Right lobe of liver (tissue), 6 donors: ENCODE results near the gene SUCLG2. TPM values are rescaled to one million over a fixed set of nuclear protein-coding genes. Genes with fewer than 3 reads are reported as not detected.

ENCODE experiments used
- ATAC-seq, 4 donors: fragments of 200-7000 bp; cut with Tn5 transposase; one replicate each; pipeline ENCODE4 v1.9.1; 2020; ENCODE audit warnings: mild to moderate bottlenecking in 4 of 4, moderate library complexity in 4 of 4
- DNase-seq, 3 donors: peaks; one replicate each; pipeline ENCODE4 v3.0.0-alpha.2; 2020
- H3K27ac ChIP-seq, 3 donors: fragments of 200-600 bp; one replicate each; pipeline ENCODE4 v1.8.0; 2022
- H3K27me3 ChIP-seq, 2 donors: fragments of 200-600 bp; one replicate each; pipeline ENCODE4 v1.8.0; 2022
- H3K36me3 ChIP-seq, 4 donors: fragments of 200-600 bp; sonication (generic) in 1 of 4; one replicate each; pipeline versions ENCODE4 v1.5.1 to v1.8.0; 2017 to 2022; ENCODE audit warnings: control low read depth in 1 of 4
- H3K4me1 ChIP-seq, 4 donors: fragments of 200-600 bp; sonication (generic) in 1 of 4; one replicate each; pipeline versions ENCODE4 v1.5.1 to v1.8.0; 2017 to 2022; ENCODE audit warnings: control low read depth in 1 of 4
- H3K4me3 ChIP-seq, 3 donors: fragments of 200-600 bp; one replicate each; pipeline ENCODE4 v1.8.0; 2022
- H3K9me3 ChIP-seq, 4 donors: fragments of 200-600 bp; sonication (generic) in 1 of 4; one replicate each; pipeline versions ENCODE4 v1.5.1 to v1.8.0; 2017 to 2022; ENCODE audit warnings: control low read depth in 1 of 4
- POLR2A ChIP-seq: fragments of 450-650 bp; IDR thresholded peaks from one replicate; pipeline ENCODE4 v1.6.1; 2017; ENCODE audit warnings: antibody characterized with exemption, mild to moderate bottlenecking
- WGBS: methylation state at CpG from one replicate; pipeline ENCODE4 v1.1.6; 2018; ENCODE audit warnings: low coverage, low lambda C conversion rate; ENCODE audit not compliant: insufficient coverage; ENCODE audit errors: missing lambda C conversion rate; 5-methylcytosine and 5-hydroxymethylcytosine counted together
- intact Hi-C, 2 donors: fragments of 100-400 bp; cut with DNase I; formaldehyde crosslinking; loops; one replicate each; pipeline versions ENCODE4 v1.11.2 to v1.14.1; 2022
- total RNA-seq, 6 experiments: library from RNA; depleted of rRNA in 2 of 6; stranded (reverse); fragments of >200 nt in 2 of 6; fragmentation: NEBNext Ultra II Directional in 3 of 6; extraction: Animal tissue kit (Norgen Biotek cat#: 25700) in 3 of 6; gene quantifications; one replicate each; pipeline versions ENCODE4 v1.1.0 to v1.2.4, GENCODE V29; 2016 to 2023
- TF ChIP-seq, protein P1 (sequence below), 4 donors: fragments of 200-600 bp in 3 of 4; fragments of 450-650 bp in 1 of 4; IDR thresholded peaks; one replicate each; pipeline versions ENCODE4 v1.5.1 to v1.8.0; 2016 to 2022; ENCODE audit warnings: antibody characterized with exemption in 4 of 4, mild to moderate bottlenecking in 2 of 4
- donor health status: DM: no; HTN: yes; CAD: no.
- donor health status: DM: no; HTN: no; CAD: no.
- donor health status: DM: no; HTN: no; CAD: no.
- donor health status: DM: no; HTN: yes; CAD: no.
- donor health status: DM: no; HTN: yes; CAD: no.

Gene SUCLG2
- total RNA-seq, 6 experiments from 2014 or later = 138 to 167 (median 158) TPM

DNA sequence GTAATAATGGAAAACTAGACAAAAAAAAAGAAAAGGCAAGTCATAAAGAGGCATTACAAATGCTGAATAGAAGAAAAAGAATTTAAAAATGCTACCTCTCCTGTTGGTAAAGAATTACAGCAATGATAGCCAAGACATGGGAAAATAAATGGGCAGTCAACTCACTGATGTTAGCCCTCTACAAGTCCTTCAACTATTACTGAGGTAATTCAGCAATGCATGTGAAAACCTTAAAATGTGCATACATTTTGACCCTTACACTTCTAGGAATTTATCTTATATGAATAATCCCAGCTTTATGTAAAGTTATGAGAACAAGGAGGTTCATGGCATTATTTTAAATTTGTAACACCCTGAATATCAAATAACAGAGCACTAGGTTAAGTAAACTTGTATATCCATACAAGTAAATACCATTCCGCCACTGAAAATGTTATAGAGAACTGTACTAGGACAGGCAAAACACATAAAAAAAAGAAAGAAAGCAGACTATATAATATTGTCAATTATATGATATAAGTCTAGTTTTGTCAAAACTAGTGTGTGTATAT, 166.8 kb downstream of the SUCLG2 start:
- Histone ChIP-seq H3K4me3 (no peak overlapping the region), H3K27me3 (no peaks in the 10 kb centered on the region), H3K27ac (no peak overlapping the region), H3K9me3 (no peaks in the 10 kb centered on the region), H3K4me1 (peaks cover 0 to 4% (median 0%) of the 10 kb centered on the region in 4 donors), H3K36me3 (no peaks in the 10 kb centered on the region)
- DNase-seq = no peak
- intact Hi-C loops = no loop called here
- 83% methylated on average over 1 of the region's 1 CpG for WGBS
- no peak for TF ChIP-seq POLR2A
- TF ChIP-seq, protein P1, sequence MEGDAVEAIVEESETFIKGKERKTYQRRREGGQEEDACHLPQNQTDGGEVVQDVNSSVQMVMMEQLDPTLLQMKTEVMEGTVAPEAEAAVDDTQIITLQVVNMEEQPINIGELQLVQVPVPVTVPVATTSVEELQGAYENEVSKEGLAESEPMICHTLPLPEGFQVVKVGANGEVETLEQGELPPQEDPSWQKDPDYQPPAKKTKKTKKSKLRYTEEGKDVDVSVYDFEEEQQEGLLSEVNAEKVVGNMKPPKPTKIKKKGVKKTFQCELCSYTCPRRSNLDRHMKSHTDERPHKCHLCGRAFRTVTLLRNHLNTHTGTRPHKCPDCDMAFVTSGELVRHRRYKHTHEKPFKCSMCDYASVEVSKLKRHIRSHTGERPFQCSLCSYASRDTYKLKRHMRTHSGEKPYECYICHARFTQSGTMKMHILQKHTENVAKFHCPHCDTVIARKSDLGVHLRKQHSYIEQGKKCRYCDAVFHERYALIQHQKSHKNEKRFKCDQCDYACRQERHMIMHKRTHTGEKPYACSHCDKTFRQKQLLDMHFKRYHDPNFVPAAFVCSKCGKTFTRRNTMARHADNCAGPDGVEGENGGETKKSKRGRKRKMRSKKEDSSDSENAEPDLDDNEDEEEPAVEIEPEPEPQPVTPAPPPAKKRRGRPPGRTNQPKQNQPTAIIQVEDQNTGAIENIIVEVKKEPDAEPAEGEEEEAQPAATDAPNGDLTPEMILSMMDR (IDR thresholded peaks at IDR 0.05) = no peak
- no peak for ATAC-seq

DNA sequence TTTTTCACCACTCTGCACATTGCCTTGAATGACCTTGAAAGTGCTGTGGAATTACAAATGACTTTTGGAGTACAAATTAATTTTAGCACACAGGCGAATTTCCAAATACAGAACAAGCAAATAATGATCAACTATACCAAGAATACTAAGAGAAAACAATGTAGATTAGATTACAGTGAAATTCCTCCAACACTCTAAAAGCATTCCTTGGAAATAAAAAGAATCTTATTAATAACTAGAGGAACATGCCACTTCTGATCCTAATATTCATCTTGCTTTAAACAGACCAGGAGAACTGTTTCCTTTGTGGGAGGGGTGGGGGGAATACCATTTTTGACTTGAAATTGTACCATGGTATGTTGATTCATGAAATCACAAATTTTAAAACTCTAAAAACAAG, 167.5 kb downstream of the SUCLG2 start:
- 78% methylated on average over 1 of the region's 1 CpG for WGBS
- TF ChIP-seq POLR2A = no peak
- TF ChIP-seq, protein P1 (IDR thresholded peaks at IDR 0.05) = no peak
- no peak for ATAC-seq
- DNase-seq = no peak
- intact Hi-C loops = no loop called here
- H3K36me3 ChIP-seq = no peaks in the 10 kb centered on the region
- no peaks in the 10 kb centered on the region for H3K9me3 ChIP-seq
- H3K4me1 ChIP-seq = peaks cover 0 to 4% (median 0%) of the 10 kb centered on the region in 4 donors
- no peaks in the 10 kb centered on the region for H3K27me3 ChIP-seq
- H3K4me3 ChIP-seq = no peak overlapping the region
- H3K27ac ChIP-seq = no peak overlapping the region

DNA sequence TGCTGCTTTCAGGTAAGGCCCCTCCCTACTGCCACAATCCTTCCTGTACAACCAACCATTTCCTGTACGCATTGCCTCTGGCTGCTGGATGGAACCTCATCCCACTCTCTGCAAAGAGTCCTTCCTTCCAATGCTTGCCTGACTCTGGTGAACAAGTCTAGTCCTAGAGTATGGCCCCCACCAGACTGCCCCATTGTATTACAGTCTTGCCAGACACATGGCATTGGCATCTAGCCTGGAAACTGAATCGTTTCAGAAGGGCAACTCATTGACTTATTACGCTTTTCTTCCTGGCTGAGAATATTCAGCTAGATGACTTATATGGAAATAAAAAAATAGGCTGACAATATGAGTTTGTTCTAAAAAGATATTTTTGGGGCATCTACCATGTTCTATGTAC, 170.3 kb downstream of the SUCLG2 start:
- ATAC-seq = no peak
- WGBS = 67% methylated on average over 3 of the region's 3 CpGs
- DNase-seq = no peak
- no peaks in the 10 kb centered on the region for H3K27me3 ChIP-seq
- H3K4me3 ChIP-seq = no peak overlapping the region
- intact Hi-C loops = no loop called here
- H3K9me3 ChIP-seq = no peaks in the 10 kb centered on the region
- H3K27ac ChIP-seq = no peak overlapping the region
- H3K36me3 ChIP-seq = no peaks in the 10 kb centered on the region
- H3K4me1 ChIP-seq = peaks cover 0 to 4% (median 0%) of the 10 kb centered on the region in 4 donors
- no peak for TF ChIP-seq POLR2A
- TF ChIP-seq, protein P1 (IDR thresholded peaks at IDR 0.05) = no peak

DNA sequence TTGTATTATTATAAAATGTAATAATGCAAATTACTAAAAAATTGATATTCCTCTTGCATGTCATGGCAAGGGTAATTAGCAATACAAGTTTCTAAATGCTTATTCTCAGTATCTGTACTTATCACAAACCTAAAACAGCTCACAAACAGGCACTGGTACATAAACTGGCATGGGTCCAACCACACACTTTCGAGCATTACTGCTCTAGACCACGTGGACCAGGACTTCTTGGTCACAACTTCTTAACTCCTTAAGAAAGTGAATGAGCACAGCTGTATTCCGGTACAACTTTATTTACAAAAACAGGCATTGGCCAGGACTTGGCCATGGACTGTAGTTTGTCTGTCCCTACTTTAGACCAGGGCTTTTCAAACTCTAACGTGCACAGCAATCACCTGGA, 173.3 kb downstream of the SUCLG2 start:
- WGBS = 85% methylated on average over 4 of the region's 4 CpGs
- Histone ChIP-seq H3K27me3 (no peaks in the 10 kb centered on the region), H3K4me1 (no peaks in the 10 kb centered on the region), H3K4me3 (no peak overlapping the region), H3K9me3 (no peaks in the 10 kb centered on the region), H3K36me3 (no peaks in the 10 kb centered on the region), H3K27ac (no peak overlapping the region)
- ATAC-seq = no peak
- no peak for DNase-seq
- intact Hi-C loops = no loop called here
- TF ChIP-seq, protein P1 (IDR thresholded peaks at IDR 0.05) = no peak
- no peak for TF ChIP-seq POLR2A

DNA sequence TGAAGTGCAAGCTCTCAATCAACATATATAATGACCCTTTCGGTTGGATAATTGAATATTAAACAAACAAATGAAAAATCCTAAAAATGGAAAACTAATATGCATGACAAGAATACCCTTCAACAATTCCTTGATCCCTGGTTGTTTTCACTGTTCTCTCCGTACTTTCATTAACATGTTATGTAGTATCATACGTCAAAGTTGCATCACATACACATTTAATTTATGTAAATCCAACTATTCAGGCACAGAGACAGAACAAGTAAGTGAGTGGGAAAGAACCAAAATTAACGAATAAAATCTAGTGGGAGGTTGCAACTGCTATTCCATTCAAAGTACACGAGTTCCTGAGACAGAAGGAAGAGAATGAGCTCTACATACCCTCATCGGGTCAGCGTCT, 176.0 kb downstream of the SUCLG2 start:
- no peak overlapping the region for H3K27ac ChIP-seq
- intact Hi-C loops = no loop called here
- 99% methylated on average over 7 of the region's 7 CpGs for WGBS
- H3K4me3 ChIP-seq = no peak overlapping the region
- DNase-seq (no peak), ATAC-seq (no peak)
- H3K27me3 ChIP-seq = no peaks in the 10 kb centered on the region
- no peaks in the 10 kb centered on the region for H3K9me3 ChIP-seq
- no peaks in the 10 kb centered on the region for H3K4me1 ChIP-seq
- no peaks in the 10 kb centered on the region for H3K36me3 ChIP-seq
- TF ChIP-seq POLR2A = no peak
- TF ChIP-seq, protein P1 (IDR thresholded peaks at IDR 0.05) = no peak
